Natural killer cell (primary cell): ENCODE measurements around the gene ABCA4. TPM values are rescaled to one million over a fixed set of nuclear protein-coding genes. Genes with fewer than 3 reads are reported as not detected.

Experiments used
- ATAC-seq, 3 donors: fragments of 150-1000 bp in 2 of 3; fragments of 200-7000 bp in 1 of 3; cut with Tn5 transposase; 1 replicate in 1 of 3; 2 replicates in 2 of 3; pipeline ENCODE4 v1.10.0; 2021; ENCODE audit warnings: mild to moderate bottlenecking in 2 of 3, moderate library complexity in 2 of 3
- DNase-seq, 2 donors: peaks; one replicate each; pipeline versions ENCODE4 v3.0.0 to v3.0.0-alpha.2; 2013 to 2021; ENCODE audit warnings: mixed read lengths in 1 of 2
- H3K27ac ChIP-seq: one replicate; pipeline ENCODE4 v1.5.1; 2013; ENCODE audit warnings: mild to moderate bottlenecking, low read length
- H3K27me3 ChIP-seq: one replicate; pipeline ENCODE4 v1.6.1; 2013; ENCODE audit warnings: low read length; ENCODE audit not compliant: control insufficient read depth, insufficient read depth
- H3K36me3 ChIP-seq: one replicate; pipeline ENCODE4 v1.6.1; 2013; ENCODE audit warnings: low read length; ENCODE audit not compliant: control insufficient read depth, insufficient read depth
- H3K4me1 ChIP-seq: one replicate; pipeline ENCODE4 v1.6.1; 2013; ENCODE audit warnings: low read length; ENCODE audit not compliant: control insufficient read depth, insufficient read depth
- H3K4me3 ChIP-seq: one replicate; pipeline ENCODE4 v1.5.1; 2013; ENCODE audit warnings: low read length
- H3K9me3 ChIP-seq: one replicate; pipeline ENCODE4 v1.6.1; 2013; ENCODE audit warnings: low read length; ENCODE audit not compliant: control insufficient read depth, insufficient read depth
- H3K27ac Mint-ChIP-seq, 2 donors: one replicate each; pipeline ENCODE4 v1.8.0; 2022; ENCODE audit warnings: mild to moderate bottlenecking in 2 of 2, mixed read lengths in 2 of 2, moderate library complexity in 1 of 2
- H3K27me3 Mint-ChIP-seq, 2 donors: one replicate each; pipeline ENCODE4 v1.8.0; 2022; ENCODE audit warnings: low read depth in 2 of 2, mixed read lengths in 2 of 2
- H3K36me3 Mint-ChIP-seq: one replicate; pipeline ENCODE4 v1.8.0; 2022; ENCODE audit warnings: mixed read lengths
- H3K4me1 Mint-ChIP-seq, 2 donors: one replicate each; pipeline ENCODE4 v1.8.0; 2022; ENCODE audit warnings: mixed read lengths in 2 of 2
- H3K4me3 Mint-ChIP-seq: one replicate; pipeline ENCODE4 v1.8.0; 2022; ENCODE audit warnings: mild to moderate bottlenecking, moderate library complexity, mixed read lengths
- H3K9me3 Mint-ChIP-seq, 2 donors: one replicate each; pipeline ENCODE4 v1.8.0; 2022; ENCODE audit warnings: mixed read lengths in 2 of 2
- WGBS: methylation state at CpG from one replicate; pipeline ENCODE4 v1.1.7; 2013; ENCODE audit warnings: missing lambda C conversion rate; ENCODE audit not compliant: insufficient coverage; 5-methylcytosine and 5-hydroxymethylcytosine counted together
- intact Hi-C: fragments of 100-400 bp; cut with micrococcal nuclease; formaldehyde crosslinking; loops from one replicate; pipeline ENCODE4 v1.14.2; 2022
- total RNA-seq, 4 donors: library from RNA; stranded (reverse); fragments of 120-200 nt in 1 of 4; gene quantifications; one replicate each; pipeline versions ENCODE4 v1.2.3 to v1.2.4, GENCODE V29; 2013 to 2022
- TF ChIP-seq, protein P1 (sequence below): fragments of 200-600 bp; IDR thresholded peaks from one replicate; pipeline ENCODE4 v1.8.0; 2022; ENCODE audit warnings: antibody characterized with exemption

The ABCA4 gene
- total RNA-seq, 3 donors from 2014 or later (not counting 1 experiment from before 2014, with no cell fraction given): 0.48 TPM; not detected in 2

DNA sequence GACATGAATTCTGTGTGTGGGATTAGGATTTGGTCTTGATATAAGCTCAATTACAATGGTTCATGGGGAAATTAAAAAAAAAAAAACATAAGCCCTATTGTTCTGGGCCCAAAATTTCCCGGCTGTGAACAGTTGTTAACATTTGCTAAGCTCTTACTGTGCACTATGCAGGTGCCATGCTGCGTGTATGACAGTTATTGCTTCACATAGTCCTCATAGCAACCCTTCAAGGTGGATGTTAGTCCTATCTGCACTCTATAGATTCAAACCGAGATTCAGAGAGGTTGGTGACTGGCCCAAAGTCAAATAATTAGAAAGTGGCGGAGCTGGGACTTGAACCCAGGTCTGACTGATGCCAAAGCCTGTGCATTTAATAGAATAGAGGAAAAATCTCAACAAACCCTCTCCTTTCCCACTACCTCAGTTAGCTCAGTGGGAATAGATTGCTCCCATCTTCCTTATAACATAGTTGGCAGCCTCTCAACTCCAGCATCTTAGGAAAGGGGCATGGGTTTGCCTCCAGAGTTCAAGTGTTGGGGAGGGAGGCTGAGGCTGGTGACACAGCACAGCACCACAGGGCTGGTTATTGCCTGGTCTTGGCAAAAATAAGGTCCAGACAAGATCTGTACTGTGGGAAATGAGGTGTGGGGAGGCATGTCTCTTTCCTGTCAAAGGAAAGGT, 156.7 kb downstream of the ABCA4 start:
- ATAC-seq (no peak), DNase-seq (no peak)
- H3K4me3 ChIP-seq: no peak overlapping the region
- no peaks in the 10 kb centered on the region for H3K4me1 ChIP-seq
- Mint-ChIP-seq H3K4me1 (no peaks in the 10 kb centered on the region), H3K27me3 (peaks cover 0 to 5% of the 10 kb centered on the region in 2 donors), H3K9me3 (no peaks in the 10 kb centered on the region), H3K4me3 (no peak overlapping the region), H3K27ac (no peak overlapping the region), H3K36me3 (no peaks in the 10 kb centered on the region)
- H3K9me3 ChIP-seq: no peaks in the 10 kb centered on the region
- no peaks in the 10 kb centered on the region for H3K36me3 ChIP-seq
- TF ChIP-seq, protein P1, sequence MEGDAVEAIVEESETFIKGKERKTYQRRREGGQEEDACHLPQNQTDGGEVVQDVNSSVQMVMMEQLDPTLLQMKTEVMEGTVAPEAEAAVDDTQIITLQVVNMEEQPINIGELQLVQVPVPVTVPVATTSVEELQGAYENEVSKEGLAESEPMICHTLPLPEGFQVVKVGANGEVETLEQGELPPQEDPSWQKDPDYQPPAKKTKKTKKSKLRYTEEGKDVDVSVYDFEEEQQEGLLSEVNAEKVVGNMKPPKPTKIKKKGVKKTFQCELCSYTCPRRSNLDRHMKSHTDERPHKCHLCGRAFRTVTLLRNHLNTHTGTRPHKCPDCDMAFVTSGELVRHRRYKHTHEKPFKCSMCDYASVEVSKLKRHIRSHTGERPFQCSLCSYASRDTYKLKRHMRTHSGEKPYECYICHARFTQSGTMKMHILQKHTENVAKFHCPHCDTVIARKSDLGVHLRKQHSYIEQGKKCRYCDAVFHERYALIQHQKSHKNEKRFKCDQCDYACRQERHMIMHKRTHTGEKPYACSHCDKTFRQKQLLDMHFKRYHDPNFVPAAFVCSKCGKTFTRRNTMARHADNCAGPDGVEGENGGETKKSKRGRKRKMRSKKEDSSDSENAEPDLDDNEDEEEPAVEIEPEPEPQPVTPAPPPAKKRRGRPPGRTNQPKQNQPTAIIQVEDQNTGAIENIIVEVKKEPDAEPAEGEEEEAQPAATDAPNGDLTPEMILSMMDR: no peak
- no peak overlapping the region for H3K27ac ChIP-seq
- no peaks in the 10 kb centered on the region for H3K27me3 ChIP-seq
- intact Hi-C loops: no loop called here
- WGBS: 97% methylated on average over 4 of the region's 4 CpGs

DNA sequence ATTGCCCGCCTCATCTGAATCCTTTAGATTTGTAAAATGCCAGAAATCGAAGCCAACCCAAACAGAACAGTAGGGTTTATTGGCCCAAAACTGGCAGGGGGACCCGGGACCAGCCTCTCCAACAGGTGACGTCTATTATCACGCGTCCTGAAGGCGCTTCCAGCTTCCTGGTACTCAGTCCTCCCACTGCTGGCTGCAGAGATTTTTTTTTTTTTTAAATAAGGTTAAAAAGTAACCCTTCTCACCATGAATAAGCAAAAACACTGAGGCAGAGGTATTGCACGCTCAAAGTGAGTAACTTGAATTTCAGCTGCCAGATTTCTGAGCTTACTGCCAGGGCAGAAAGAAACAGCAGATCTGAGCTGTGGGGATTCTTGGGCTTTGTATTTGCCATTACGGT, 157.4 kb downstream of the ABCA4 start:
- Histone ChIP-seq H3K4me3 (no peak overlapping the region), H3K27me3 (no peaks in the 10 kb centered on the region), H3K9me3 (no peaks in the 10 kb centered on the region), H3K4me1 (no peaks in the 10 kb centered on the region), H3K36me3 (no peaks in the 10 kb centered on the region), H3K27ac (no peak overlapping the region)
- peaks cover 0 to 6% of the 10 kb centered on the region in 2 donors for H3K27me3 Mint-ChIP-seq
- ATAC-seq (no peak), DNase-seq (no peak)
- no peak overlapping the region for H3K4me3 Mint-ChIP-seq
- intact Hi-C loops: no loop called here
- H3K36me3 Mint-ChIP-seq: no peaks in the 10 kb centered on the region
- H3K27ac Mint-ChIP-seq: no peak overlapping the region
- H3K9me3 Mint-ChIP-seq: no peaks in the 10 kb centered on the region
- TF ChIP-seq, protein P1: no peak
- H3K4me1 Mint-ChIP-seq: peaks cover 0 to 1% of the 10 kb centered on the region in 2 donors
- 86% methylated on average over 9 of the region's 9 CpGs for WGBS

DNA sequence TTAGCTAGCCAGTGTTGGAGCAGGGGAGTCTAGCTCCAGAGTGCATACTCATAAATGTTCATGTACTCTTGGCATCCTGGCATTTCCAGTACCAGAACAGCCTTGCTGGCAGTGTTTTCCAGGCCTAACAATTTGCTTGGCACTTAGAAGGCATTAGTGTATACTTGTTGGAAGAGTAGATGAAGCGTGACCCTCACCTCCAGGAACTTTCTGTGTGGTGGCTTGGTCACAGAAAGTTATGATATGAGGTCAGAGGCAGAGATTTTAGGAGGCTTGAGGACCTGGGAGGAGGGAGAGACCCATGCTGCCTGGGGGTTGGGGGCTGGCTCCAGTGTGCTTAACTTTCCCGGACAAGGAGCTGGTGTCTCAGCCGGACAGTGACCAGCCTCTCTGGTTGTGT, 159.0 kb downstream of the ABCA4 start:
- H3K9me3 Mint-ChIP-seq: no peaks in the 10 kb centered on the region
- no peak overlapping the region for H3K4me3 Mint-ChIP-seq
- H3K27ac Mint-ChIP-seq: no peak overlapping the region
- no peak overlapping the region for H3K4me3 ChIP-seq
- H3K4me1 Mint-ChIP-seq: peaks cover 0 to 5% of the 10 kb centered on the region in 2 donors
- intact Hi-C loops: no loop called here
- TF ChIP-seq, protein P1: no peak
- H3K27ac ChIP-seq: no peak overlapping the region
- 94% methylated on average over 3 of the region's 3 CpGs for WGBS
- no peak for DNase-seq
- H3K27me3 Mint-ChIP-seq: peaks cover 0 to 6% of the 10 kb centered on the region in 2 donors
- peaks cover 1% of the 10 kb centered on the region for H3K9me3 ChIP-seq
- H3K4me1 ChIP-seq: no peaks in the 10 kb centered on the region
- no peaks in the 10 kb centered on the region for H3K36me3 Mint-ChIP-seq
- H3K27me3 ChIP-seq: no peaks in the 10 kb centered on the region
- H3K36me3 ChIP-seq: no peaks in the 10 kb centered on the region
- ATAC-seq: no peak

DNA sequence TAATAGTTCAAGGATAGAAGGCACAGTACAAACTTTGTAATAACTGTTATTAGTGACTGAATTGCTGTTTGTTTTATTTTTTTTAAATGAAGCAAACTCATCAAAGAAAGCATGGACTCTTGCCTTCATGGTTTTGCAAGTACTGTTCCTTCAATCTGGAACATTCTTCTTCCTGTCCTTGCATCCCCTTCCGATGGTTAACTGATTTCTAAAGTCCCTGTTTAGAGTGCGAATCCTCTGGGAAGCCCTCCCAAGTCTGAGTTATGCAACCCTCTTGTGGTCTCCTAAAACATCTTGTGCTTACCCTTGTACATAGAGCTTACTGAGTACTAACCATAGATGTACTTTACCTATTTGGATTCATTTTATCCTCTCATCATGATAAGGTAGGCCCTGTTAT, 159.5 kb downstream of the ABCA4 start:
- WGBS: 91% methylated on average over 2 of the region's 2 CpGs

More for the DNA sequence above, 159.5 kb downstream of the ABCA4 start:
- Histone ChIP-seq H3K9me3 (peaks cover 6% of the 10 kb centered on the region), H3K4me3 (no peak overlapping the region), H3K27ac (no peak overlapping the region), H3K36me3 (no peaks in the 10 kb centered on the region), H3K27me3 (no peaks in the 10 kb centered on the region), H3K4me1 (no peaks in the 10 kb centered on the region)
- H3K9me3 Mint-ChIP-seq: no peaks in the 10 kb centered on the region
- intact Hi-C loops: no loop called here
- peaks cover 0 to 6% of the 10 kb centered on the region in 2 donors for H3K27me3 Mint-ChIP-seq
- TF ChIP-seq, protein P1: no peak
- DNase-seq: no peak
- no peak for ATAC-seq
- H3K4me3 Mint-ChIP-seq: no peak overlapping the region
- no peaks in the 10 kb centered on the region for H3K36me3 Mint-ChIP-seq
- no peak overlapping the region for H3K27ac Mint-ChIP-seq
- H3K4me1 Mint-ChIP-seq: peaks cover 0 to 5% of the 10 kb centered on the region in 2 donors
